Uterine smooth muscle cell (primary cell): ENCODE measurements around the gene TMX3. TPM values are rescaled to one million over a fixed set of nuclear protein-coding genes. Genes with fewer than 3 reads are reported as not detected.

Experiments
- total RNA-seq: library from RNA; depleted of rRNA; stranded (reverse); fragments of >200 nt; gene quantifications from 2 replicates; pipeline ENCODE4 v1.2.3, GENCODE V29; 2014

The TMX3 gene, protein sequence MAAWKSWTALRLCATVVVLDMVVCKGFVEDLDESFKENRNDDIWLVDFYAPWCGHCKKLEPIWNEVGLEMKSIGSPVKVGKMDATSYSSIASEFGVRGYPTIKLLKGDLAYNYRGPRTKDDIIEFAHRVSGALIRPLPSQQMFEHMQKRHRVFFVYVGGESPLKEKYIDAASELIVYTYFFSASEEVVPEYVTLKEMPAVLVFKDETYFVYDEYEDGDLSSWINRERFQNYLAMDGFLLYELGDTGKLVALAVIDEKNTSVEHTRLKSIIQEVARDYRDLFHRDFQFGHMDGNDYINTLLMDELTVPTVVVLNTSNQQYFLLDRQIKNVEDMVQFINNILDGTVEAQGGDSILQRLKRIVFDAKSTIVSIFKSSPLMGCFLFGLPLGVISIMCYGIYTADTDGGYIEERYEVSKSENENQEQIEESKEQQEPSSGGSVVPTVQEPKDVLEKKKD
- total RNA-seq, result 101 and 127 TPM in 2 replicates

DNA sequence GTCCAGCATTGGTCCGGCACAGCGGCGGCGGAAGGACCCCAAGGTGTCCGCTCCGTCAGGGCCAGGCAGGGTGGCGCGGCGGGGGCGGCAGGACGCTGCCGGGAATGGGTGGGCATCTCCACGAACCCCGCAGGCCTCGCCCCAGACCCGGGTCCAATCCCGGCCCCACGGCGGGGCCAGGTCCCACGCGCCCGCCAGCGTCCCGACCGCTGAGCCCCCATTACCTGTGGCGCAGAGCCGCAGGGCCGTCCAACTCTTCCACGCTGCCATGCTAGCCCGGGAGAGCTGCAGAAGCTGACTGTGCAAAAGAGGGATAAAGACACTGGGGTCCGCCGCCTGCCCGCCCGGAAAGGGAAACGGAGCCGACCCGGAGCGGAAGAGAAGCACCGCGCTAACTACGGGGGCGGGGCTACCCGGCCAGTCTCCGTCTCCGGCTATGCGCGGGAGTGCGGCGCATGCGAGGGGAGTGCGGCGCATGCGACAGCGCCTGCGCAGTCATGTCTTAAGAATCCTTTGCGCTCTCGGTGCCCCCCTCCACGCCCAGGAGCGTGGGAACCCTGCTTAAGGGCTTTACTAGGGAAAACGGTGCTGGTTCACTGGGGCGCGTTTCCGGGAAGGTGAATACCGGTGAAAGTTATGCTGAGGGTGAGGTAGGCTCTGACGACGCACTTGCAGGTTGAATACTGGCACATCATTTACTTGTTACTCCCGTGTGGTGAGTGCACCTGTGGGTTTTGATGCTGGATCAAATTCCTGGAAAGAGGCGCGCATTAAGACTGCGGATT, at the start of gene TMX3:
Gene TMX3, minus strand, starts transcription at position 397 of the 785 bp plus-strand sequence. Its CDS starts 127 bp downstream, at position 270.

Other genes starting within 250 kb of the TMX3 start
- gene CCDC102B, start 83.0 kb upstream of the TMX3 start, total RNA-seq, result 13.4 and 13.5 TPM in 2 replicates